A673 (cell line): ENCODE measurements around the gene GRID2.

ENCODE experiments used
- EZH2 ChIP-seq: fragments of 200-600 bp; sonication (generic); IDR thresholded peaks from 2 replicates; pipeline ENCODE4 v1.6.1; 2017; ENCODE audit warnings: borderline replicate concordance, low read depth, mild to moderate bottlenecking, mixed read lengths, antibody characterized with exemption, low read length; ENCODE audit not compliant: poor library complexity, severe bottlenecking
- TF ChIP-seq, protein P1 (sequence below): fragments of 300-800, 200-600 bp; sonication (generic); conservative IDR thresholded peaks from 2 replicates; pipeline ENCODE4 v1.5.1; 2017; ENCODE audit warnings: low read depth, mild to moderate bottlenecking, antibody characterized with exemption, low read length, moderate library complexity, mixed read lengths

DNA sequence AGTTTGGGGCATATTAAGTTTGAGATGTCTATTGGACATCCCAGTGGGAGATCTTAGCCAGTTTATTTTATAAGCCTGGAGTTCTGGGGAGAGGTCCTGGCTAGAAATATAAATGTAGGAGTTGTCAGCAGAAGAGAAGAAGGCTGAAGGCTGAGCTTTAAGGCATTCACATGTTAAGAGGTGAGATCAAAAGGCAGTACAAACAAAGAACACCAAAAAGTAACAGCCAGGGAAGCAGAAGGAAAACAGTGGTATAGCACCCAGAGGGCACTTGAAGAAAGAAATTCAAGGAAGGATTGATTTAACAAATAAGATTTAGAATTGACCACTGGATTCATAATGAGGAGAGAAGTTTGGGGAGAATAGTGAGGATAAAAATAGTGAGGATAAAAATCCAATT, 1383.5 kb downstream of the GRID2 start:
- TF ChIP-seq, protein P1, sequence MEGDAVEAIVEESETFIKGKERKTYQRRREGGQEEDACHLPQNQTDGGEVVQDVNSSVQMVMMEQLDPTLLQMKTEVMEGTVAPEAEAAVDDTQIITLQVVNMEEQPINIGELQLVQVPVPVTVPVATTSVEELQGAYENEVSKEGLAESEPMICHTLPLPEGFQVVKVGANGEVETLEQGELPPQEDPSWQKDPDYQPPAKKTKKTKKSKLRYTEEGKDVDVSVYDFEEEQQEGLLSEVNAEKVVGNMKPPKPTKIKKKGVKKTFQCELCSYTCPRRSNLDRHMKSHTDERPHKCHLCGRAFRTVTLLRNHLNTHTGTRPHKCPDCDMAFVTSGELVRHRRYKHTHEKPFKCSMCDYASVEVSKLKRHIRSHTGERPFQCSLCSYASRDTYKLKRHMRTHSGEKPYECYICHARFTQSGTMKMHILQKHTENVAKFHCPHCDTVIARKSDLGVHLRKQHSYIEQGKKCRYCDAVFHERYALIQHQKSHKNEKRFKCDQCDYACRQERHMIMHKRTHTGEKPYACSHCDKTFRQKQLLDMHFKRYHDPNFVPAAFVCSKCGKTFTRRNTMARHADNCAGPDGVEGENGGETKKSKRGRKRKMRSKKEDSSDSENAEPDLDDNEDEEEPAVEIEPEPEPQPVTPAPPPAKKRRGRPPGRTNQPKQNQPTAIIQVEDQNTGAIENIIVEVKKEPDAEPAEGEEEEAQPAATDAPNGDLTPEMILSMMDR: no peak
- TF ChIP-seq EZH2: no peak
